Measurements from ENCODE around the gene ZBTB7B.
"Not testable (repeated sequence)": the region's sequence is repeated elsewhere in the genome, so short reads cannot be mapped to it uniquely, and the experiment has no call there.

The ZBTB7B gene

DNA sequence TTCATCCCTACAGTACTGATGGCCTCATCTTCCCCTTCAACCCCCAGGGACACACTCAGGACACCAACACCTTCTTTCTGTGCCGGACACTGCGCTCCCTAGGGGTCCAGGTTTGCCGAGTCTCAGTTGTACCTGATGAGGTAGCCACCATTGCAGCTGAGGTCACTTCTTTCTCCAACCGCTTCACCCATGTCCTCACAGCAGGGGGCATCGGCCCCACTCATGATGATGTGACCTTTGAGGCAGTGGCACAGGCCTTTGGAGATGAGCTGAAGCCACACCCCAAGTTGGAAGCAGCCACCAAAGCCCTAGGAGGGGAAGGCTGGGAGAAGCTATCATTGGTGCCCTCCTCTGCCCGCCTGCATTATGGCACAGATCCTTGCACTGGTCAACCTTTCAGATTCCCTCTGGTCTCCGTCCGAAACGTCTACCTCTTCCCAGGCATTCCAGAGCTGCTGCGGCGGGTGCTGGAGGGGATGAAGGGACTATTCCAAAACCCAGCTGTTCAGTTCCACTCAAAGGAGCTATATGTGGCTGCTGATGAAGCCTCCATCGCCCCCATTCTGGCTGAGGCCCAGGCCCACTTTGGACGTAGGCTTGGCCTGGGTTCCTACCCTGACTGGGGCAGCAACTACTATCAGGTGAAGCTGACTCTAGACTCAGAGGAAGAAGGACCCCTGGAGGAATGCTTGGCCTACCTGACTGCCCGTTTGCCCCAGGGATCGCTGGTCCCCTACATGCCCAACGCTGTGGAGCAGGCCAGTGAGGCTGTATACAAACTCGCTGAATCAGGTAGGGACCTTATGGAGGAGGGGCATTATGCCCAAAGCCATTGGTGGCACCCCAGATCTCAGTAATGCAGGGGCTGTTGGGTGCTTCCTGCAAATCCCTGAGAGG lies 14.3 kb upstream of the ZBTB7B start:
- DNase-seq (ENCODE audit: low read depth) = no peak

GRCh38 chr1:154989195-154989860 lies 13.3 kb upstream of the ZBTB7B start:
- no peak for DNase-seq (ENCODE audit: low read depth)

DNA sequence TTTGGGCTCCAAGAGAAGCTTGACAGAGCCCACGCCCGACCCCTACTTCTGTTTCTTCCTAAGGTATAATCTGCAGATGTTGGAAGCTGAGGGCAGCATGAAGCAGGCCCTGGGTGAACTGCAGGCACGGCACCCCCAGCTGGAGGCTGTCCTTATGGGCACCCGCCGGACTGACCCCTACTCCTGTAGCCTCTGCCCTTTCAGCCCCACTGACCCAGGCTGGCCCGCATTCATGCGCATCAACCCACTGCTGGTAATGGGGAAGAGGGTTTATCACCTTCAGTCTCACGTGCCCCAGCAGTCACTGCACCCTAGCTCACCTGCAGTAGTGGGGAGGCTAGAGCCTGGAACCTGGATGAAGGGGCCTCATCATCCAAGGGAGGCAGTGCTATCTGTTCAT lies 12.3 kb upstream of the ZBTB7B start:
- DNase-seq (ENCODE audit: low read depth) = no peak

GRCh38 chr1:154992721-154993571 lies 9.7 kb upstream of the ZBTB7B start:
- no peak for DNase-seq (ENCODE audit: low read depth)

- DNase-seq (ENCODE audit: low read depth) = no peak
These were observed 8.9 kb upstream of the ZBTB7B start, which contains the start of gene LENEP for GRCh38 chr1:154993572-154994268. TSS of gene LENEP (plus strand) at chr1:154993586. CDS start at chr1:154993608, 22 bp downstream.

DNA sequence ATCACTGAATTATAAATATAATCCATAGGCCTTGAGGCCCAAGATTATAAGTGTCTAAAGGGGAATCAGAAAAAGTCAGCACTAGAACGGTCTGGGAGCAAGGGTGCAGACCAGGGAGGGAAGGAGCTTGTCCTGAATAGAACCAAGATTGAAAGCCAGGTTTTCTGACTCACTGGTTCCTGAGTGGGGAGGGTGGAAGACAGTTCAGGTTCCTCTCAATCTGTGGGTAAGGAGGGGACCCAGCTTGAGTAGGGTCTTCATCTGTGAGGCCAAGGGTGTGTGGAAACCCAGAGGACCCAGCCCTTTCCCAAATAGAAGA lies 8.4 kb upstream of the ZBTB7B start:
- no peak for DNase-seq (ENCODE audit: low read depth)

DNA sequence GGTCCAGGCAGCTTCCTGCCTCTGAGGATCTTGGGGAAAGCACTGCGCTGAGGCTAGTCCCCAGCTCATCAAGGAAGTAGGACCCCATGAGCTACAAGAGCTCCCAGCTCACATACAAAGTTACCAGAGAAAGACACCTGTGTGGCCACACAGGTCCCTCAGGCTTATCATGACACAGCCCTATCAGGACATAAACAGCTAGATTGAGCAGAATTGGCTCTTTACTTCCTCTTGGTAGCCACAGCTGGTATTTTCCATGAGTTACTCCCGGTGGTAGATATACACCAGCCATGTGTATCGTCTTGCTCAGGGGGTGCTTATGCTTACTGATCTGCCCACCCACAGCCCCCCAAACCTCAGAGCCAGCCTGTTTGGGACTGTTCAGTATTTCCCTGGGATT lies 8.0 kb upstream of the ZBTB7B start:
- no peak for DNase-seq (ENCODE audit: low read depth)

GRCh38 chr1:154995301-154995983 lies 7.2 kb upstream of the ZBTB7B start:
- not testable (repeated sequence) for DNase-seq (ENCODE audit: low read depth)

DNA sequence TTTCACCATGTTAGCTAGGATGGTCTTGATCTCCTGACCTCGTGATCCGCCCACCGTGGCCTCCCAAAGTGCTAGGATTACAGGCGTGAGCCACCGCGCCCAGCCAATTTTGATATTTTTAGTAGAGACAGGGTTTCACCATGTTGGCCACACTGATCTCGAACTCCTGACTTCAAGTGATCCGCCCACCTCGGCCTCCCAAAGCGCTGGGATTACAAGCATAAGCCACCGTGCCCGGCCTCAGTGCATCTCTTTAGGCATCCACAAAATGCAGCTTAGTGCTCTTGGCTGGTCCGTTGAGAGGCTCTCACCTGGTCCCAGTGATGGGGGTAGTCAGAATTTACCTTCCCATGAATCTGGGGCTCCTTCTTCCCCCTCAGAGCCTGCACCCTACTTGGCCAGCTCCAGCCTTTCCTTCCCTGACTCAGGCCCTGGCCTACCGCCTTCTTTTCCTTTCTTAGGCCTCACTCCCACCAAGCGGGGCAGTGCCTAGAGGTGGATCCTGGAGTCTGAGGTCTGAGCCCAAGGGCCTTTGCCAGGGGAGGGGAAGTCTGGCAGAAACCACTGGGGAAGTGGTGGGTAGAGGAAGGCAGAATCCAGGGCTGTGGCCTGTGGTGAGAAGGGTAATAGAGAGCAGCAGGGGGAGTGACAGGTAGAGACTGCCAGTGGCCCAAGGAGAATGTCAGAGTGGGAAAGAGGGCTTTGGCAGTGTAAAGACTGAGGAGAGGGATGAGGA lies 5.5 kb upstream of the ZBTB7B start:
- no peak for DNase-seq (ENCODE audit: low read depth)

GRCh38 chr1:154998201-154998780 lies 4.3 kb upstream of the ZBTB7B start:
- DNase-seq (ENCODE audit: low read depth) = no peak

DNA sequence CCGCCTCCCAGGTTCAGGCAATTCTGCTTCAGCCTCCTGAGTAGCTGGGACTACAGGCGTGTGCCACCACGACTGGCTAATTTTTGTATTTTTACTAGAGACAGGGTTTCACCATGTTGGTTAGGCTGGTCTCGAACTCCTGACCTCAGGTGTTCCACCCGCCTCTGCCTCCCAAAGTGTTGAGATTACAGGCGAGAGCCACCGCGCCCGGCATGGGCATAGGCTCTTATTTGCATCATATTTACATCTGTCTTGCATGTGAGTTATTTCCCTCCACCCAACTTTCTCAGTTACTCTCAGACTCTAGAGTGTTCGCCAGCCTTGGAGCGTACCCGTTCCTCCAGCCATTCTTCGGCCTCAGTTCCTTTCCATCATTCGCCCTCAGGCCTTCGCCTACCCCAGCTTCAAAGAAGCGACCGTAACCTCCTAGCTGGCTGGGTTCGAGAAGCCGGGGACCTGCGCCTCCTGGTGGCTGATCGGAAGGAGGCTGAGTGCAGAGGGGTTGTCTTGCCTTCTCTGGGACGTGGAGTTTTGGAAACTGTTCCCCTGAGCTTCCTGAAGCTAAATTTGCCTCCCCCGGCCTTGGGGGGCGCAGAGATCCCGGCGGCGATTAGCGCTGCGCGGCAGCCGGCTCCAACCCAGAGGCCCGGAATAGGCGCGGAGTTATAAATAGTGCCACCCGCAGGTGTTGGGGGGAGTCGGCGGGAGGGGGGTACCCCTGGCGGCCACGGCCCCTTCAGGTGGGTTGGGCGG lies 3.6 kb upstream of the ZBTB7B start:
- peak; percentile 50 for DNase-seq (ENCODE audit: low read depth)

DNA sequence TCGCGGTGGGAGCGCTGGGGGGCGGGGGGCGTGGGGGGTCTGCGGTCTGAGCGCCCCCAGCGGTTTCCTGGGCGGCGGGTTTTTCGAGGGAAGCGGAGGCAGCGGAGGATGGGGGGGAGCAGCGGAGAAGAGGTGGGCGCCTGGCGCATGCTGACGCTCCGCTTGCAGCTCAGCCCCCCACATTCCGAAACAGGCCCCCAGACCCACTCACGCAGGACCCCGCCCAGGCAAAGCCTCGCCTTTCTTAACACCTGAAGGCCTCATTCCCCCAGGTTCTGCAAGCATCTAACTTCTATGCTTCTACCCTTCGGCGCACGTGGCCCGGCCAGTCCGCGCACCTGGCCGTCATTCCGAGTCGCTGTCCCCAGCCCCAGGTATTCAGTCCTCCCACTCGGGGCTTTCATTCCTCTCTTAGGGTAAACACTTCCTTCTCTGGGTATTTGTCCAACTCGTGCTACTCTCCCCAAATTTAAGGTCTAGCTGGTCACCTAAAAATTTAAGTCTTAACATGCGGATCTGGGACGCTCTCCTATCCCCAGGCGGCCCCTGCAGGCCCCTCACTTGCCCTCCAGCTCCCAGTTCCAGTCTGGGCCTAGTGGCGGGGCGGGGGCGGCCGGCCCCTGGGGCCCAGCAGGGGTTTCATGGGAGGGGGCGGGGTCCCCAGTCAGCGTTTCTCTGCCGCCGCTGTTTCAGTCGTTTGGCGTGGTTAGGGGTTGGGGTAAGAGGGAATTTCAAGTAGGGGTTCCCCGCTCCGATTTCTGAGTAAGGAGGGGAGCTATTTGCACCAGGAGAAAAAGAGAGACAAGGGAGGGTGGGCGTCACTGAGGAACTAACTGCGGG lies 2.8 kb upstream of the ZBTB7B start:
- no peak for DNase-seq (ENCODE audit: low read depth)

GRCh38 chr1:155000411-155000725 lies 2.2 kb upstream of the ZBTB7B start:
- no peak for DNase-seq (ENCODE audit: low read depth)

DNA sequence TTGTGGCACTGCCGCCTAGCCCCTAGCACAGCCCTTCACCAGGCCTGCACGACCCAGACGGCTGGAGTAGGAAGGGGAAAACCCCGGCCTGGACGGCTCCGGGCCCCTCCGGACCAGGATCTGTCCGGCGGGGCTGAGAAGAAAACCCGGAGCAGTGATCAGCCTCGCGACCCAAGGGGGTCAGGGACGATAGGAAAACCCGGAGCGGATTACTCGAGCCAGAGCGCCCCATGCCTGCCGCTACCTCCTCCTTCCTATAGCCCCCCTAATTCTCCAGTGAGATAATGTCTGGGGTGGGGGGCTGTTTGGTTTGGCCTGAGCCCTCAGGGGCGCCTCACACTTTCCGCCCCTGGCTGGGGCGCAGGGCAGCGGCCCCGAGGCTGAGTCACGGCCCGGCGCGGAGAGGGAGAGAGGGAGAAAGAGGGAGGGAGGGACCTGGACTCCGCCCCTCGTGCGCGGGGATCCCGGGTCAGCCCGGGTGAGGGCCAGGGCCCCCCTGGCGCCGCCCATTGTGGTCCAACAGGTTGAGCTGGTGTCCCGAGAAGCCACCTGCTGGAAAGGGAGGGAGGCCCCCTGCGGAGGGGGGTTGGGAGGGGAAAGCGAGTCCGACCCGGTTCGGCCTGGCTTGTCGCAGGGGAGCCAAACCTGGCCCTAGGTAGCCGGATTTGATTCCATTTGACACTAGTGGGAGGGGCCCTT lies 1.7 kb upstream of the ZBTB7B start:
- DNase-seq (ENCODE audit: low read depth) = peak; percentile 67

DNA sequence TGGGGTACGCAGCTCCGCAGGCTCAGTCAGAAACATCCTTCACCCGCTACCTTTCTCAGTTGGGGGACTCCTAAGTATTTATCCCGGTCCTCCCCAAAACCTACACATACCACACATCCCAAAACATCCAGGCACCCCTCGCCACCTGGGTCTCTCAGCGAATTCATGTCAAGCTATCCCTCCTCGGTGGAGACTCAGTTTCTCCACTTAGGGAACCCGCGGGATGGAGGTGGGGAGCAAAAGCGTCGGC lies 1.3 kb upstream of the ZBTB7B start:
- DNase-seq (ENCODE audit: low read depth) = no peak

- peak; percentile 96 for DNase-seq (ENCODE audit: low read depth)
These were observed 733 bp upstream of the ZBTB7B start for GRCh38 chr1:155001675-155002463.

DNA sequence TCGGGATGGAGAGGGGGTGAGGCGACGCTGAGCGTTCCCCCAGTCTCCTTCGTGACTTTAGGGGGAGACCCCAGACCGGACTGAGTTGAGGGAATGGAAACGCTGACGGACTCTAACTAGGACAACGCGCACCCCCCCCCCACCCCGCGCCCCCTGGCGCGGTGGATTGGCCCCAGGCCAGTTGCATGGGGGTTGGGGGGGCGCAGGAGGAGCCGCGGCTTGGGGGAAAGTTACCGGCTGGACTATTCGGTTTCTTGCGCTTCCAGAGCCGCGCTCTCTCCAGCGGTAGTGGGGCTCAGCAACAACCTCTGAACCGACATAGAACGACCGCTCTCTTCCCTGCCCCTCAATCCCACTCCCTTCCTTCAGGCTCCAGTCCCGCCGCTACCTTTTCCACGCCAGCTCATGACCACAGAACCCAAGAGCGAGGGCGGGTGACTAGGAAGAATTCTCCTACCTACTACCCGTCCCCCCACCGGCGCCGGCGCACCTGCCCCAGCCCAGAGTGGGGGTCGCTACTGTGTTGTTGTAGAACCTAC lies 694 bp downstream of the ZBTB7B start:
- DNase-seq (ENCODE audit: low read depth) = no peak
